ENCODE measurements around the gene ARIH2.
"Not testable (repeated sequence)": the region's sequence is repeated elsewhere in the genome, so short reads cannot be mapped to it uniquely, and the experiment has no call there.

ARIH2 gene

DNA sequence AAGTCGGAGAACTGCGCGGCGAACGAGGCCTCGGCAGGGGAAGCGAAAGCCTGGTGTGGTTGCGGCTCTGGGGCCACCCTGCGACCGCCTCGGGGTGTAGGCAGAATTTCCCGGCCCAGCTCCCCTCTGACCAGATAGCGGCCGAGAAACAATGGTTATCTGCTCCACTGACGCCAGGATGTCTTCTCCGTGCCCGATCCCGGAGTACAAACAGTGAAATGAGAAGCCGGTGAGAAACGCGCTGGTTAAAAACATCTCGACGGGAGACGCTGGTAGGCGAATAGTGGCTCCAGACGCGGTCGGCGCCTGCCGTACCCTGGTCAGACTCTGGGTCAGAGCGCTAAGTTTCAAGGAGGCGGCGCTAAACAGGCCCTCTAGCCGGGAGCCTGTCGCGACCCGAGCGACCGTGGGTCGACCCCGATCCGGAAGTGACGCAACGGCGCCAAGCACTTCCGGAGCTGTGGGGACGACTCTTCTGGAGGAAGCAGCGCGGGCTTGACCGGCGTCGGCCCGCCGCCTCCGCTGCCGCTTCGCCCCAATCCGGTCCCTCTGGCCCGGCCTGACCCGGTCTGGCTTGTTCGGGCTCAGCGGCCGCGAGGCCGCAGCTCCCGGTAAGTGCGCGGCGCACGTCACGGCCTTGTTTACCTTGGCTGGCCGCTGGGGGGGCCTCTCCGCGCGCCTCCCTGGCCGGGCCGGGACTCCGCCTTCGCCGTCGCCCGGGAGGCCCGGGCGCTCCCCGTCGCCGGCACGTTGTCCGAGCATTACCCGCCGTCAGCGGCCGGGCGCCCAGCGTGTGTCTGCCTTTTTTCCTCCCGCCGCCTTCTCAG is at the start of gene ARIH2:
ARIH2 (plus strand) TSS at position 455 of the 827 bp plus-strand sequence. CDS start 8,717 bp downstream, outside the sequence.
- DNase-seq (ENCODE audit: low read depth) = peak; percentile 95

DNA sequence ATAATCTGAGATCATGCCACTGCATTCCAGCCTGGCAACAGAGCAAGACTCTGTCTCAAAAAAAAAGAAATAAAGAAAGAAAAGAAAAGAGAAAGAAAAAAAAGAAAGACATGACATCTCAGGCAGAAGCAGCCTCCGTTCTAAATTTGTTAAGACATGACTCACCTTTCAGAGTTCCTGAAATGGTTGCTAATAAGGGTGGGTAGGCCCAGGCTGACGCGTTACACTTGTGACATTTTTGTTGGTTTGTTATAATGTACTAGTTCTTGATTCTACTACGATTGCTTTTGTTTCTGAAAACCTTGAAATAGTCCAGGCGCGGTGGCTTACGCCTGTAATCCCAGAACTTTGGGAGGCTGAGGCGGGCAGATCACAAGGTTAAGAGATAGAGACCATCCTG is 41.0 kb upstream of the ARIH2 start:
- DNase-seq (ENCODE audit: low read depth) = peak; percentile 34

DNA sequence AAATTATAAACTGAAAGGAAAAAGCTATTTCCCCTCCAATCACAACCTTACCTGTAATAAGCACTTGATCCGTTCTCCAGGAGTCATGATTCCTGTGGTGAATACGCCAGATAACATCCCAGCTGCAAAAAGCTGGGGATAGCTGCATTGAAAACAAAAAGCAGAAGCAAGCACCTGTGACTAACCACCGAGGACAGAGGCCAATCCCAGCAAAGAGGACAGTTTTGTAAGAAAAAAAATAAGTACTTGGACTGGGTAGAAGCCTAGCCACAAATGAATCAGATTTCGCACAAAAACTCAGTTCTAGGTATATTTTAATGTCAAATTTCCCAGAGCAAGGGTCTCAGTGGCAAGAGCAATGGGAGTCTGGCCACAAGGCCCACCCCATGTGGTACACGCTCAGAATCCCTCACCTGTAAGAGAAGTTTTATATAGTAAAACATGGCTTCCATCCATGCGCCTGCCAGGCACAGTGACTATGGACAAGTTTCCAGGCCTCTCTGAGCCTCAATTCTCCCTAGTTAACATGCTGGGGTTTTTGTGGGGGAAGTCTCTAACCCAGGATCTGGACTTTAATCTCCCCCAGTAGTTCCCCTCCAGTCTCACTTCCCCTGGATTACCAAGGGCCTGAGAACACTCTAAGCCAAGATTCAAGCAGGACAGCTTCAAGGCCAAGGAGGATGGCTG is 39.2 kb upstream of the ARIH2 start:
- DNase-seq (ENCODE audit: low read depth) = no peak

DNA sequence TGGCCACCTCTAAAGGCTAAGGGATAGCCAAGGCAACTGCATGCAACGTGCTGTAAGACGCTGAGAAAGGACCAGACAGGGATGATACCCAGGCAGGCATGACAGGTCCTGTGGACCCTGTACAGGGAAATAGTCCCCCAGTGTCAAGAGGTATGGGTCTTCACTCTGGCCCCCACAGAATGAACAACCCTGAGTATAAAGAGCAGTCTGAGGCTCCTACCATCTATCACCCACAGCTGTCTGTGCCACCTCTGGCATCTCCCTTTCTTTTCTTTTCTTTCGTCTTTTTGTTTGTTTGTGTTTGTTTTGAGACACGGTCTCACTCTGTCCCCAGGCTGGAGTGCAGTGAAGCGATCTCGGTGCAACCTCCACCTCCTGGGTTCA is 38.7 kb upstream of the ARIH2 start:
- DNase-seq (ENCODE audit: low read depth) = no peak

DNA sequence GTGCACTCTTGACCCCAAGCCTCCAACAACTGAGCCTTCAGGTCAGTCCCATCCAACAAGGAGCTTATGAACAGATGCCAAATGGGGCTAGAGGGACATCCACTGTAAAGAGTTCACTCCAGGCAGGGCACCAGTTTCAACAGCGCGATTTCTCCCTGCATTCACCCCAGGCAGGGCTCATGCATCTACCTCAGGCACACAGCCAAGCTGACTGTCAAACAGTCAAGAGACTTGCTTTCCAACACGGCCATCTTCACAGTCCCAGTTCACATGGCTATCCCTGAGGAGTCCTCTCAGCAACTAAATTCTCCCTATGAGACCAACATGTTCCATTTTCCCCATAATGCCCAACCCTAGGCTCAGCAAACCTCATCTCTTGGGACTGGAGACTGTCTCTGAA is 37.6 kb upstream of the ARIH2 start:
- DNase-seq (ENCODE audit: low read depth) = no peak

DNA sequence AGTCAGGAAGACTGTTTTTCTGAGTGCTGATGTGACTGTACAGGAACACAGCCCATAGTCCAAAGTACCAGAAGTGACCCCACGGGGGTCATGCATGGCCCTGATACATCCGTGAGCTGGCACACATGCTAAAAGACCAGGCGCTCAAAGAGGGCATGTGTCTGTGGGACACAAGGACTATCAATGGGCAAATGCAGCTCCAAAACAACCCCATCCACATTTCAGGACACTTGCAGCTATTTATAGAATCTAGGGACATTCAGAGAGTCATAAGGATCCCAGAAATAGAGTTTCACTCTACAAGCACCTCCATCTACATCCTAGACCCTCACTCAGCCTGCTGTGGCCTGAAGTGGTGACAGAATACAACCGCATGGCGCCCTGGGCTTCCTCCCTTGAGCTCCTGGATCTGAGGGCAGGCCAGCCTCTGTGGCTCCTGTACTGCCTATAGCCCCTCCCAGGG is 37.0 kb upstream of the ARIH2 start:
- DNase-seq (ENCODE audit: low read depth) = no peak

DNA sequence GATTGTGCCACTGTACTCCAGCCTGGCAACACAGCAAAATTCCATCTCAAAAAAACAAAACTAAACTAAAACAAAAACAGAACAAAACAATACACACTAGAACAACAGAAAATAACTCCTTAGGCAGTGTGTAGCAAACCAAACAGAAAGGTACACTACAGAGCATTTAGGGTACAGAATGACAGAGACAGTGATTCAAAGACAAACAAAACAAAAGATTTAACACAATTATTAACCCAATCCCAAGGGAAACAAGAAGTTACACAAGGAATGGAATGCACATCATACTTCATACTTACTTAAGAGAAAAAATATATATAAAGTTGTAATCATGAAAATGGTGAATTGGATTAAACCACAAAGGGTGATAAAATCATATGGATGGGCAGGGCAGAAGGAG is 32.9 kb upstream of the ARIH2 start:
- DNase-seq (ENCODE audit: low read depth) = no peak

DNA sequence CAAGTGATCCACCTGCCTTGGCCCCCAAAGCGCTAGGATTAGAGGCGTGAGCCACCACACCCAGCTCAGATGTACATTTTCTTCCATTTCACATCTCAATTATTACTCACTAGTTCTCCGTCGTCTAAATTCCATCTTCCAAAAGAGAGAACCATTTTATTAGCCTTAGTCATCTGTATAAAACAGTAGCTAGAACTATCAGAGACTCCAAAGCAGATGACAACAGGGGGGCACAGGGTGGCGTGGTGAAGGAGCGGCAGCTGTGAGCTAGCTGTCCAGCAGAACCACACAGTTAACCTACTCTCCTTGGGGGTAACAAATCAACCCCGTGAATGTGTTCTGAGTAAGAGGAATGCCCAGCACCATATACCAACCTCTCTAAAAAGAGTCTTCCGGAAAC is 27.0 kb upstream of the ARIH2 start:
- DNase-seq (ENCODE audit: low read depth) = no peak

DNA sequence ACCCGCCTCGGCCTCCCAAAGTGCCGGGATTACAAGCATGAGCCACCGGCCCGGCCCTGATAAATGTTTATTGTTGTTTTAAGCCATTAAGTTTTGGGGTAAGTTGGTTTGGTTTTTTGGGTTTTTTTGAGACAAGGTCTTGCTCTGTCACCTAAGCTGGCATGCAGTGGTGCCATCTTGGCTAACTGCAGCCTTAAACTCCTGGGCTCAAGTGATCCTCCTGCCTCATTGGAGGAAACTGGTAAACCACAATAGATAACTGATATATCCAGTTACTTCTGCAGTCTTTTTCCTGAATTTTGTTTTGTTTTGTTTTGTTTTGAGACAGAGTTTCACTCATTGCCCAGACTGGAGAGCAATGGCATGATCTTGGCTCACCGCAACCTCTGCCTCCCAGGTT is 24.1 kb upstream of the ARIH2 start:
- no peak for DNase-seq (ENCODE audit: low read depth)

DNA sequence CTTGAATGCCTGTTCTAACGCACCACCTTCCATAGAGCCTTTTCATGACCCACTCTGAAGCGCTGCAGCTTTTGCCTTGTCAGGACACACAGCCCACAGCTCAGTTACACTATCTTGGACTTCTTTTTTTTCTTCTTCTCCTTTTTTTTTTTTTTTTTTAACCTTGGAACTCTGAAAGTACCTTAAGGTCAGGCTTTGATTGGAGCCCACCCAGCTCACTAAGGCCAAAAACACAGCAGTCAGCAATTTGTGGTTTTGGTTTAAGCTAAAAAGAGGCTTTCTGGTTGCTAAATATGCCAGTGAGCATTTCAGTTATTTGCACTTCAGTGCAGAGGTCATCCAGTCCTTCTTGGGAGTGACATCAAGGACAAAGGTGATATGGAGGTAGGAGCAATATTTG is 21.7 kb upstream of the ARIH2 start:
- no peak for DNase-seq (ENCODE audit: low read depth)

DNA sequence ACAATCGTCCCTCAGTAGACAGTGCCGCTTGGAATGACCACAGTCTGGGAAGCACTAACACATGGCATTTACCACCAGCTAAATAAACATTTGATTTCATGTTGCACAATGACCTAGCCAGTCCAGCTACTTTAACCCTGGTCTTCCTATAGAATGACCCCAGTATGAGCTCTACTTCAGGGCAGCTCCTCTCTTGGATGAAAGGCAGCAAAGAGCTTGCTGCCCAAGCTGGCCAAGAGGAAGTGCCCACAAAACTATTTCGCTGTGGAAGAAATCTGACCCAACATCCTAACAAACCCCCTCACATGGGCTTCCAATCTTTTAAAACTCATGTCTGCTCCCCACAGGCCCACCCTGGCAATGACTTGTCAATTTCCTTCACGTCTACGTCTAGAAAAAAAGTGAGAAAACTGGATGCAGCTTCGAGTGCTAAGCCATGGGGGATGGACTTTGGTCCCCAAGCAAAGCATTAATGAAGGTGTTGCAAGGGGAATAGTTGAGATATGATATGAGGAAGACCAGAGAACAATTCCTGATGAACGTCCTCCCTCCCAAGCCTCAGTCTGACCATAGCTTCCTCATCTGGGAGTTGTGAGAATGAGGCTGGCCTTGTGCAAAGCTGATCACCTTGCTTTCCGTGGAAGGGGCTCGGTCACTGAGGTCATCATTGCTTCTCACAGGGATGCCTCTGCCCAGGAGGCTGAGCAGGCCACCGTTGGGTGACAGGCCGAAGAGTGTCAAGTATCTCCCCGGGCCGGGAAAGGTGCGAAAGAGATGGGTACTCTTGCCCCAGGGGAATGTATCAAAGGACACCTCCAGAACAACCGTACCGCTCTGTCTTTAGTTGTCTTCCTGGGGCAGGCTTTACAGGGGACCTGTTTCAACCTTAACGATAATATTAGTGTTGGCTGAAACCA is 20.9 kb upstream of the ARIH2 start:
- DNase-seq (ENCODE audit: low read depth) = no peak

DNA sequence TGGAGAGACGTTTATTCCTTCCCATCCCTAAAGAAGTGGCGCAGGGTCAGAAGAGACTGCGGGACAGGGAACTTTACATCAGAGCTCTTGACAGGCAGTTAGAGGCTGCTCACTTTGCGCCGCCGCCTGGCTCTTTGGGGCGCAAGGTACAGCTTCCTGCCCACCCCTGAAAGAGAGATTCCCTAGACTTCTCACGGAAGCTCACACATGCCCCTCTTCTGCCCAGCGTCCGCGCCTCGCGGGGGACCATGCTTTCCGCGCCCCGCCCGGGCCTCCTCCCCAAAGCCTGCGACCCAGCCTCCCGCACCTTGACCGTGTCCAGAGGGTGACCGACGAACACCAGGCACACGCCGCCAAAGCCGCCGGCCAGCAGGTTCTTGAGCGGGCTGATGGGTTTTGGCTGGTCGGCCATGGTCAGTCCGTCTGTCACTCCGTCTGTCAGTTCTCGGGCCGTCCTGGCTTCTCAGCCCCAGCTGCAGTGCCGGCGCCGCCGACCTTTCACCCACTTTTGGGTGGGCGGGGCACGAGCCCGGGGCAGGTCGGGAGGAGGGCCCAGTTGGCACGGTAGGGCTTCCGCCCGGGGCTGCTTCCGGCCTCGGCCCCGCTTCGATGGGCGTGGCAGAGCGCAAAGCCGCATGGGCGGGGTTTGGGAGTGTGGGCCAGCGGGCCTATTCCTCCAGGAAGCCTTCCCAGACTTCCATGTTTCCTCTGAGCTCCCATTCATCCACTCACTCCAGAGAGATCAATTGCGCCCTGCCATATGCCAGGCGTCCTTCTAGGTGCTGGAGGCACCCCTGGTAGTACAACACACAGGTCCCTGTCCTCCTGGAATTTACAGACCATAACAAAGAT is 20.0 kb upstream of the ARIH2 start, which contains the start of gene SLC25A20:
SLC25A20 (minus strand) TSS at position 500 of the 852 bp plus-strand sequence; CDS start at position 412, 88 bp downstream.
- DNase-seq (ENCODE audit: low read depth) = peak; percentile 90

DNA sequence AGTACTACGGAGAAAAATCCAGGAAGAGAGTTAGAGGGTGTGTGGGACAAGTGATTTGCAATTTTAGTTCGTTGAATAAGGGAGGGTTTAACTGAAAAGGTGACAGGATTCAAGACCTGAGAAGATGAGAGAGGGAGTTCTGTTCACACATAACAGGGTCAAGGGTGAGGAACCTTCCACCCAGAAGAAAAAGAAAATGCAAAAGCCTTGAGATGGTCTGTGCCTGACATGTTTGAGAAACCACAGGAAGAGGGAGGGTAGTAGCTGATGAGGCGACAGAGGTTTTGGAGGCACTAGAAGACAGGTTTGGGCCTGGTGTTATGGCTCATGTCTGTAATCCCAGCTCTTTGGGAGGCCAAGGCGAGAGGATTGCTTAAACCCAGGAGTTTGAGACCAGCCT is 19.4 kb upstream of the ARIH2 start:
- no peak for DNase-seq (ENCODE audit: low read depth)

DNA sequence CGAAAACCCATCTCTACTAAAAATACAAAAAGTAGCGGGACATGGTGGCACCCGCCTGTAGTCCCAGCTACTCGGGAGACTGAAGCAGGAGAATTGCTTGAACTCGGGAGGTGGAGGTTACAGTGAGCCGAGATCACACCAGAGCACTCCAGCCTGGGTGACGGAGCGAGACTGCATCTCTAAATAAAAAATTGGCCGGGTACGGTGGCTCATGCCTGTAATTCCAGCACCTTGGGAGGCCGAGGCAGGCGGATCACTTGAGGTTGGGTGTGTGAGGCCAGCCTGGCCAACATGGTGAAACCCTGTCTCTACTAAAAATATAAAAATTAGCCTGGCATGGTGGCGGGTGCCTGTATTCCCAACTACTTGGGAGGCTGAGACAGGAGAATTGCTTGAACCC is 11.6 kb upstream of the ARIH2 start:
- DNase-seq (ENCODE audit: low read depth) = not testable (repeated sequence)

DNA sequence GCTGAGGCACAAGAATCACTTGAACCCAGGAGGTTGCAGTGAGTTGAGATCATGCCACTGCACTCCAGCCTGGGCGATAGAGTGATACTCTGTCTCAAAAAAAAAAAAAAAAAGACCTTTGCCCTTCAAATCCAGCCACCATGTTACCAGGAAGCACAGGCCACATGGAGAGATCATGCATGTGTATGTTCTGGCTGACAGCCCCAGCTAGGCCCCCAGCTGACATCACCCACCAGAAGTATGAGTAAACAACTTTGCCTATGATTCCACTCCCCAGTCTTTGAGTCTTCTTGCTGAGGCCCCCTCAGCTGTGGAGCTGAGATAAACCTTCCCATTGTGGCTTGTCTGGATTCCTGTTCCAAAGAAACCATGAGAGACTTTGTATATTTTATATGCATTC is 3.3 kb upstream of the ARIH2 start:
- peak; percentile 19 for DNase-seq (ENCODE audit: low read depth)

DNA sequence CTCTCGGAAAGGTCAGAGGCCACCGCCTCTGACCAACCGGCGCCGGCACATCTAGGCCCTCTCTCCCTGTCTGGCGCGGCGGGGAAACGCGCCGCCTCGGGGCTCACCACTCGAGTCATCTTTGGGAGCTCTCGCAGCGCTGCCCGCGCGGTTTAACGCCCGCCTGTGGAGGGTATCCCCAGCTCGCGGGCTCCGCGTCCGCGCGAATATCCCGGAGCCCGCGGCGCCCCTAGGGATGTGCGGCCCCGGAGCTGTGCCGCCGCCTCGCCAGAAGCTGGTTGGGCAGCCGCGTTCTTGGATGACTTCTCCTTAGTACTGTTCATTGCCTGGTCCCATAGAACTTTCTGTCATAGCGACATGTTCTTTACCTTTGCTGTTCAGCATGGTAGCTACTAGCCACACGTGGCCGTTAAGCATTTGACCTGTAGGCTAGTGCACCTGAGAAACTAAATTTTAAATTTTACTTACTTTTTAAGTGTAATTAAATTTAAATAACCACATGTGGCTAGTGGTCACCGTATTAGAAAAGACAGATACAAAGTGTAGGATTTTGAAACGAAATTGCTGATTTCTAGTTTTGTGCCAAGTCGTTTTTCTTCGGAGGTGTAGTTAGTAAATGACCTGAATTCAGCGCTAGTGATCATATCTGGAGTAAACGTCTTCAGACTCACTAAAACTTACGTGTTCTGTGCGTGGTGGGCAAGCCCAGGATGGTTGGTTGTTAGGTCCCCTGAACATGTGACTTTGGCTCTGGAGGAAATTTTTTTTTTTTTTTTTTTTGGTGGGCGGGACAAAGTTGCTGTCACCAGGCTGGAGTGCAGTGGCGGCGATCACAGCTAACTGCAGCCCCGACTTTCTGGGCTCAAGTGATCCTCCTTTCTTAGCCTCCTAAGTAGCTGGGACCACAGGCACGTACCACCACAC is 835 bp downstream of the ARIH2 start:
- DNase-seq (ENCODE audit: low read depth) = peak; percentile 80

DNA sequence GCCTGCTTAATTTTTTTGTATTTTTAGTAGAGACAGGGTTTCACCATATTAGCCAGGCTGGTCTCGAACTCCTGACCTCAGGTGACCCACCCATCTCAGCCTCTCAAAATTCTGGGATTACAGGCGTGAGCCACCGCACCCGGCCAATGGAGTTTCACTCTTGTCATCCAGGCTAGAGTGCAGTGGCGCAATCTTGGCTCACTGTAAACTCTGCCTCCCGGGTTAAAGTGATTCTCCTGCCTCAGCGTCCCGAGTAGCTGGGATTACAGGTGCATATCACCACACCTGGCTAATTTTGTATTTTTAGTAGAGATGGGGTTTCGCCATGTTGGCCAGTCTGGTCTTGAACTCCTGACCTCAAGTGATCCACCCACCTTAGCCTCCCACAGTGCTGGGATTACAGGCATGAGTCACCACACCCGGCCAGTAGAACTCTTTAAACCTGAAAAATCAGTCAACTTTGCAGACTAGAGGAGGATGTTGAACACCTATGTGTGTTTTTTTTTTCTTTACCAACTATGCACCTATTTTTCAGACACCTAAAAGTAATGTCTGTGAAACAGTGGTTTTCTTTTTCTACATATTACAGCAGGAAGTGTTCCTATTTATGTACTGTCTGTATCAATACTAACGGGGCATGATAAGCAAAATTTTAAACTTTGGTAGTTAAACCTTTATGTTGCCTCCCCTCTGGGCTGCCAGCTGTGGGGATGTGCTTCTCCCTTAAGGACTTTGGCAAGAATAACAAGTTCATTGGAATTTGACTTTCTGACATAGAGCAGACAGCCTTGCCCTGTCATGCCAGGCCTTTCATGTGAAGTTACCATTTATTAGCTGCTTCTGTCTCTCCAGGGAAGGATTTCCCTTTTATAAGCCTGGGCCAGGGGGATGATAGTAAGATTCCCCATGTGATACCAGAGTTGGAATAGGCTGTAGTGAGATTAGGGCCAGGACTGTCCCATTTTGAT is 8.1 kb downstream of the ARIH2 start:
- peak; percentile 25 for DNase-seq (ENCODE audit: low read depth)

DNA sequence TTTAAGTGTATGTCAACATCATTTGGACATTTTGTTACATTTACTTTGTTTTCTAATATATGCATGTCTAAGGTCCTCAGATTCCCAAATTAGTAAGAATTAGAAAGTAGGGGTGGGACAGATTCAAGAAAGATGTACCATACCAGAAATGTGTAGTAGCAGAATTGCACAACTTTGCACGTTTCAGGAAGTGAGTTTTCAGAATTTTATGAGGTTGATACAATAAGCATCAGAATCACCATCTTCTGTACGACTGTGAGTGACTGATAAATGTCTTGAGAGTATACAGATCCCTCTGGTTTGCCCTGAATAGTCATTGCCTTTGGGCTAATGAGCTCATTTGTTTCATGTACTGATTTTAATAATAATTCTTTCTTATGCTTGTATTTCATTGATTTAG is 9.3 kb downstream of the ARIH2 start:
- peak; percentile 49 for DNase-seq (ENCODE audit: low read depth)

DNA sequence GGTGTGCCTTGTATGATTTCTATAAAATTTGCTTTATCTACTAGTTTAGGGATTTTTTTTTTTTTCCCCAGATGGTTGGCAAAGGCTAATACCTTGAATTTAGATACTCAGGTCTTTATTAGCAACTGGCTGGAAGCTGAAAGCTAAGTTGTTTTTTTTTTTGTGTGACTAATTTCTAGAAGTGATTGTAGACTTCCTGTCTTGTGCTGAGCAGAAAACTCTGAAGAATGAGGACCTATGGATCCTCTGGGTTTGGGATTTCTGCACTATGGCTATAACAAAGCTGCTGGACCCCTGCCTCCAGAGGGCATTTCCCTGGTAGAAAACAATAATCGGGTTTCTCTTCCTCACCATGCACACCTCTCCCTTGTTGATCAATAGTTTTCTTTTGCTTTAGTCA is 10.0 kb downstream of the ARIH2 start:
- DNase-seq (ENCODE audit: low read depth) = peak; percentile 53

Measured in ELR (cell line).